ENCODE data around the gene C19orf12. TPM values are rescaled to one million over a fixed set of nuclear protein-coding genes. Genes with fewer than 3 reads are reported as not detected.

Gene C19orf12
- polyA plus RNA-seq, 5 donors: 17.6 to 23.6 (median 20.8) TPM

GRCh38 chr19:29664753-29665214 lies 50.3 kb downstream of the C19orf12 start:
- no peak for DNase-seq

DNA sequence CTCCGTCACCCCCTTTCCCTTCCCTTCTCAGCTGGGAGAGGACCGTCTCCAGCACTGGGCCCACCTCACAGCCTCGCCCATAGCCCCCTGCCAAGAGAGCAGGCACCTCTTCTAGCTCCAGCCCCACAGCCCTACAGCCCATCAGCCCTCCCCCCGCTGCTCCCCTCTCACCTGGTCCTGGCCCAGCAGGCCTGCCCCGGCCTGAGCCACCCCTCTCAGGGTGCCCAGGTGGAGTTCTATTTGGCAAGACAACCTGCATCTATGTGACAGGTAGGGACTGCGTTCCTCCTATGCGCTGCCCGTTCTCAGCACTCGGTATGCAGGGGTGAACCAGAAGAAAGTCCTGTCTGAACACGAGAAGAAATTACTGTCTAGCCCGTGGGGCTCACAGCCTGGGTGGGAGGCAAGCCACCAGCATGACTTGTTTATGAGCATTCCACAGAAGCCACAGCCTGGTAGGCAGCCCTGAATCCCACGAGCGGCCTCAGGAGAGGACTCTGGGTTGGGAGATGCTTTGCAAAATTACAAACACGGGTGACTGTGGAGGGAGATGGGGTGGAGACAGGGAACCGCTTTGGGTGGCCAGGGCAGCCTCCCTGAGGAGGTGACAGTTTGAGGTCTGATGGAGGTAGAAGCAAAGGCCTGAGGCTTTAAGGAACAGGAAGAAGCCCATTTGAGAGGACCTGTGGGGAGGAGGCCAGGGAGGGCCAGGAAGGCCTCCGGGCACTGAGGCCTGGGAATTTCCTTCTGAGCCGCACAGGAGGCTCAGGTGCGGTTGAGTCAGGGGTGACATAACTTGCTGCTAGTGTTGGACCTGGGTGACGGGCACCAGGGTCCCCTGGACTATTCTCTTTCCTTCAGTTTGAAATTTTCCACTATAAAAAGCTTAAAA lies 51.0 kb downstream of the C19orf12 start:
- no peak for DNase-seq

DNA sequence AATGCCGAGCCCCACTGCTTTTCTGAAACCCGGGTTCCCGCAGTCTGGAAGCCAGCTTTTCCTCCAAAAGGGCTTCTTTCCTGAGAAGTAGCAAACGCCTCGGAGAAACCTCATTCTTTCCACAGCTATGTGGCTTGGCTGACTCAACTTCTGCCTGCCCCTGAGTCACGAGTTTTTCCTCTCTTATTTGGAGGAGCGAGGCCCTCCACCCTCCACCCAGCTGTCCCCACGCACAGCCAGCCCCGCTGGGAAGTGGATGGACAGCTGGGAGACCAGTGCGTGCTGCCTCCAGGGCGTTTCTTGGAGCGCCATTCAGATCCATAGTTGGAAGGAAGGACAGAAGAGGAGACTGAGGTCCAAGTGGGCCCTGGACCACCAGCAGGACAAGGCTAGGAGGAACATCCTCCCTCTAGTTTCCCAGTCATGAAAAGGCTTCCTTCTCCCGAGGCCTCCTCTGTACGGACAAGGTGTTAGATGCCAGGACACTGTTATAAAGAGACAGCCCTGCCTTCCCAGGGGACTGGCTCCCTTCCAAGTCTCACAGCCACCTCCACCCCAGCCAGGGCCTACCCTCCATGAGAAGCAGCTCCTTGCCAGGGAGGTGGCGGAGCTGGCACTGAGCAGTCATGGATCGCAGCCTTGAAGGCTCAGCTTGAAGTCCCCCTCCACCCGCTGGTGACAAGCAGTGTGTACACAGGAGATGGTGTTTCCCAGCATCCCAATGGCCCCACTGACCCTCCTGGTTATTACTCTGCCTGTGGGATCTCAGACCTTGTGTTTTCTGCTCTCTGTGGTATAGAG lies 52.3 kb downstream of the C19orf12 start:
- no peak for DNase-seq

GRCh38 chr19:29662278-29662603 lies 52.8 kb downstream of the C19orf12 start:
- DNase-seq: no peak

- DNase-seq: no peak
These were observed 54.2 kb downstream of the C19orf12 start for GRCh38 chr19:29660835-29661234.

- no peak for DNase-seq
These were observed 56.7 kb downstream of the C19orf12 start for GRCh38 chr19:29658221-29658991.

DNA sequence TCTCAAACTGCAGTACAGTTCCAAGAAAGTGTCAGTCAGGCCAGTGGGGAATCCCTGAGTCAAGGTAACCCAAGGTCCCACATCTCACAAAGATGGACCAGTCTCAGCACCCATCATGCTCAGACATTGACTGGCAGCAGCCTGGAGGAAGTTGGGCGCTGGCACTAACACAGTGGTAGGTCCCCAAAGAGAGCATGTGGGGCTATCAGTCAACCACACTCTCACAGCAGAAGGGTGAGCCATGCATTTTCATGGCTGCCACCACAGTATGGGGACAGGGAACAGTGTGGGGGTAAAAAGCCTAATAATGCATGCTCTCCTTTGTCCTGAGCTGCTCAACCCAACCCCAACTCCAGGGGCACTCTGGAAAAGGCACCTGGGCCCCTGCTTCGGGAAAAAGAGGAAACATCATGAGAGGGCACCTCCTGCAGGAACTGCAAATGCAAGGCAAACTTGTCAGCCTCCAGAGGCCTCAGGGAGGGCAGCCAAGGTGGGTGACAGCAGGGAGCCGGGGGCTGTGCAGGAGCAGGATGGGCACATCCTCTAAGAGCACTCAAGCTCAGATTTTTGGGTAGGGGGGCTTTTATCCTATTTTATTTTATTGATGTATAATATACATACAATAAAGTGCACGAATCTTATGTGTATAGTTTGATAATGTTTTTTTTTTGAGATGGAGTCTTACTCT lies 59.3 kb downstream of the C19orf12 start:
- no peak for DNase-seq

- DNase-seq: no peak
These were observed 61.7 kb downstream of the C19orf12 start for GRCh38 chr19:29653398-29653797.

DNA sequence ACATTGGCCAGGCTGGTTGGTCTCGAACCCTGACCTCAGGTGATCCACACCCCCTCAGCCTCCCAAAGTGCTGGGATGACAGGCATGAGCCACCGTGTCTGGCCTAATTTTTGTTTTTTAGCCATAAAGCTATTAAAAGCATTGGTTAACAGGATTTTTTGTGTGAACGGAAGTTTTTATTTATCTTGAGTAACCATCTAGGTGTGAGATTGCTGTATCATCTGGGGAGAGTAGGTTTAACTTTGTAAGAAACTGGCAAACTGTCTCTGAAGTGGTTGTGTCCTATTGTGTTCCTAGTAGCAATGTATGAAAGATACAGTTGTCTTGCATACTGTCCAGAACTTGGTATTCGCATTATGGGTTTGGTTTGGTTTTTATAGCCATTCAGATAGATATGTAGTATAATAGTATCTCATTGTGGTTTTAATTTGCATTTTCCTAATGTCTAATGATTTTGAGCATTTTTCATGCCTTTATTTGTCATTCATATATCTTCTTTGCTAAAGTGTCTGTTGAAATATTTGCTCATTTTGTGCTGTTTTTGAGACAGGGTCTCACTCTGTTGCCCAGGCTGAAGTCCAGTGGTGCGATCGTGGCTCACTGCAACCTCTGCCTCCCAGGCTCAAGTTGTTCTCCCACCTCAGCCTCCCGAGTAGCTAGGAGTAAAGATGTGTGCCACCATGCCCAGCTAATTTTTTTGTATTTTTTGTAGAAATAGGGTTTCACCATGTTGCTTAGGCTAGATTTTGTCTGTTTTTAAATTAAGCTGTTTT lies 63.3 kb downstream of the C19orf12 start:
- DNase-seq: no peak

- no peak for DNase-seq
These were observed 64.2 kb downstream of the C19orf12 start for GRCh38 chr19:29650772-29651387.

Other genes with a start within 250 kb of the C19orf12 start
- not detected for gene VSTM2B, start 189.3 kb downstream of the C19orf12 start, polyA plus RNA-seq (ENCODE audit: insufficient read depth in 1 of 5, insufficient read length in 5 of 5, low replicate concordance in 1 of 5)
- gene POP4, start 109.0 kb downstream of the C19orf12 start, polyA plus RNA-seq (ENCODE audit: insufficient read depth in 1 of 5, insufficient read length in 5 of 5, low replicate concordance in 1 of 5): 10 to 100 TPM; 47.1 to 62.6 (median 54.6) TPM
- gene PLEKHF1, start 49.8 kb downstream of the C19orf12 start, polyA plus RNA-seq (ENCODE audit: insufficient read depth in 1 of 5, insufficient read length in 5 of 5, low replicate concordance in 1 of 5): 1 to 10 TPM in 2 of 5 donors, under 1 TPM in 3; 0.51 to 1.3 (median 0.90) TPM
- 1 to 10 TPM; 4.3 to 6.2 (median 5.4) TPM for gene CCNE1, start 96.7 kb upstream of the C19orf12 start, polyA plus RNA-seq (ENCODE audit: insufficient read depth in 1 of 5, insufficient read length in 5 of 5, low replicate concordance in 1 of 5)
- gene URI1, start 227.0 kb upstream of the C19orf12 start, polyA plus RNA-seq (ENCODE audit: insufficient read depth in 1 of 5, insufficient read length in 5 of 5, low replicate concordance in 1 of 5): 100 to 1,000 TPM in 3 of 5 donors, 10 to 100 TPM in 2; 86.5 to 109 (median 100) TPM